HT1080 (cell line): Measurements from ENCODE around the gene SHLD3. TPM values are rescaled to one million over a fixed set of nuclear protein-coding genes. Genes with fewer than 3 reads are reported as not detected.
"Not testable (repeated sequence)": the region's sequence is repeated elsewhere in the genome, so short reads cannot be mapped to it uniquely, and the experiment has no call there.

ENCODE experiments used
- DNase-seq: peaks from one replicate; pipeline ENCODE4 v3.0.0-alpha.2; 2015; ENCODE audit warnings: low read depth
- polyA plus RNA-seq, 2 experiments: library from polyadenylated mRNA; depleted of rRNA; stranded (reverse); fragments of >200 nt; gene quantifications; 2 replicates each; pipeline ENCODE4 v1.2.3, GENCODE V29; 2015
- total RNA-seq: library from RNA; depleted of rRNA; stranded (reverse); fragments of >200 nt; shearing (Covaris generic); gene quantifications from 2 replicates; pipeline ENCODE4 v1.2.3, GENCODE V29; 2014; rRNA removed

SHLD3 gene, protein sequence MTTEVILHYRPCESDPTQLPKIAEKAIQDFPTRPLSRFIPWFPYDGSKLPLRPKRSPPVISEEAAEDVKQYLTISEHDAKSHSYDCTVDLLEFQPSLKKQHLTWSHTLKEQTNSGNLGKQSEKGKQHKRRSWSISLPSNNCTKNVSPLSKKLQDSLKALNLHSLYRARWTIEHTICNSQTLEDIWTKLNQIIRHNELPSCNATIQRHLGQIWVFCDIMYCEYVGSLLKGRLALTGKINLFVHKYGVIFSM
- 4.5 and 4.6 TPM in 2 replicates for total RNA-seq
- polyA plus RNA-seq (2015; cell fraction: cytosol; rRNA removed): 4.0 and 4.4 TPM in 2 replicates
- 3.6 and 6.1 TPM in 2 replicates for polyA plus RNA-seq (2015; cell fraction: nucleus; rRNA removed)

DNA sequence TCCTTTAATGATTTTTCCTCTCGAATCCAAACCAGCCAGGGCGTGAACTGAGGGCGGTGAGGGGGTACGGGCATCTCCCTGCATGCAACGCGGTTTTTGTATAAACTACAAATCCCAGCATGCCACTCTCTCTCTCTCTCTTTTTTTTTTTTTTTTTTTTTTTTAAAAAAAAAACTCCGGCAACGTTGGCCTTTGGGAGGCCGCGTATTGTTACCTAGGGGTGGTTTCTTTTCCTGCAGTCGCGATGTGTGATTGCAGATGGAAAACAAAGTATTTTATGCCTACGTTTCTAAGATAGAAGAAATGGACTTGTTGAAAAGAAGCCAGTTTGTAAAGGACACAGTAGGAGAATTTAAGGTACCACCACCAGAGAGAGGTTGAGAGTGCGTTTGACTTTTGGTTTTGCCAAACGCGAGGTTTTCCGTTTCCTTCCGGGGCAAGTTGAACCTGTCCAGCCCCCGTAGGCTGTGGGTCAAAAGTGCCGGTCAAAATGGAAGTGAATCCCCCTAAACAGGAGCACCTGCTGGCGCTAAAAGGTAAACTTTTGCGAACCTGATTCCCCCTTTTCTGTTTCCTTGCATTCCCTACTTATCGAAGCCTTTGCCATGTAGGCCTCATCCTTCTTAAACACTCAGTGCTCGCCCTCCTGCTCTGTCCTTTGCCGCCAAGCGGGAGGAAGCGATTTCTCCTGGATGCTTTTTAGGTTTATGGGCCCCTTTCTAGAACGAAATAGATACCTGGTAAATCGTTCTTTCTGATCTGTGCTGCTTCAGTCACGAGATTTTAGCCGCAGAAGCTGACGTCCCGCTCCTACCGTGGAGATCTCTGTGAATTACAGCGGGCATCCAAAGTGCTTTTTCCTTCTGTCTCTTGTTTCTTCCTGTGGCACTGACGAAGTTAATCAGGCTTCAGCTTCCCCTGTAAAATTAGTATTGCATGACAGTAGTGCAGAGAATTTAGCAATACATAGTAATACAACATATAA is at the start of gene SHLD3, which contains the start of gene TRAPPC13:
TSS of gene SHLD3 (plus strand) at position 457 of the 985 bp plus-strand sequence. CDS start 4,561 bp downstream, outside the sequence.
TSS of gene TRAPPC13 (plus strand) at position 457 of the 985 bp plus-strand sequence. CDS start at position 491, 34 bp downstream.
- peak; percentile 93 for DNase-seq

DNA sequence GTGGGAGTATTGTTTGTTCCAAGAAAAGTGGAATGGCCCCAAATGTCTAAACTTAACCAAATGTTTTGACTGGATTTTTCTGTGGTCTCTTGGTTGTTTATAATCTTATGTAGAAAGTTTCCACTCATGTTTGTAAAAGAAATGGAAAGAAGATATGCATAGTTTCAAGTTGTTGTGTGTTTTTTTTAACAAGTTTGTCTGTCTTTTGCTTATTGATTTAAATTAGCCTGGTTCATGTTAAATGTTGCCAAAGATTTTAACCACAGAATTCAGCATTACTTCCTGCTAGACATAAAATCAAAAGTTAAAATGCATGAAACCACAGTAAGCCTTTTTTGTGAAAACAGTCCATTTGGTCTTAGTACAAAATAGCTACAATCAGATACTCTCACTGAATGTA is 47.7 kb upstream of the SHLD3 start:
- no peak for DNase-seq

DNA sequence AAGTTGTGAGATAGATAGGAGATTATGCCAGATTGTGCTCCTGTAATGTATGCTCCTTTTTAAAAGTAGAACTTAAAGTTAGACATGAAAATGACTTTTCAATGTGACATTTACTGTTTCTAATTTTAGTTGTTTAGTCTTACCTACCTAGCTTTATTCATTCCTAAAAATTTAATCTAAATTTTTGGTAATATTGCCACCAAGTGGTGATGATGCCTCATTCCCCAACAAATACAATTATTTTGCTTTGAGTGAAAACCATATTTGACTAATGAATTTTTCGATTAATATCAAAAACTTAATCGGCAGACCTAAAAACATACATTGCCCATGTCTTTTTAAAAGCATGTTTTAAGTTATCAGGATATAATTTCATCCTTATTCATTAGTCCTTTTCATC is 36.1 kb upstream of the SHLD3 start:
- no peak for DNase-seq

DNA sequence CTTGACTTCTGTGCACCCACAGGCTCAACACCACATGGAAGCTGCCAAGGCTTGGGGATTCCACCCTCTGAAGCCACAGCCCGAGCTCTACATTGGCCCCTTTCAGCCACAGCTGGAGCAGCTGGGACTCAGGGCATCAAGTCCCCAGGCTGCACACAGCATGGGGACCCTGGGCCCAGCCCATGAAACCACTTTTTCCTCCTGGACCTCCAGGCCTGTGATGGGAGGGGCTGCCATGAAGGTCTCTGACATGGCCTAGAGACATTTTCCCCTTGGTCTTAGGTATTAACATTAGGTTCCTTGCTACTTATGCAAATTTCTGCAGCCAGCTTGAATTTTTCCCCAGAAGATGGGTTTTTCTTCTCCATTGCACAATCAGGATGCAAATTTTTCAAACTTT is 23.1 kb upstream of the SHLD3 start:
- not testable (repeated sequence) for DNase-seq

DNA sequence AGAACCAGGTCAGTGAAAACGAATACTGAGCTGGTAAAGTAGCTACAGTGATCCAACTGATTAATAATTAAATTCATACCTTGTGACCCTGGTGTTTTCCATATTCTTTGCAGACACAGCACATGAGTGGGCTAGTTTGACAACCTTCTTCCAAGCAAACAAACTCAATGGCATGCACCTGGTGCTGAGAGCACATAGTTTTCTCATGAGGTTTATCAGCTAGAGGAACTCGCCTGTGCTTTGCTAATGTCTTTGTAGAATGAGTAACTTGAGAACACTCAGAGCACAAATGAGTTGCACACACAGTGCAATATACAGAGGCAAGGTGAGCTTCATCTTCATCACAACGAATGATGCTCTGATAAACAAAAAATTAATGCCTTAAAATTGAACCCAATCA is 13.3 kb upstream of the SHLD3 start:
- DNase-seq: no peak

DNA sequence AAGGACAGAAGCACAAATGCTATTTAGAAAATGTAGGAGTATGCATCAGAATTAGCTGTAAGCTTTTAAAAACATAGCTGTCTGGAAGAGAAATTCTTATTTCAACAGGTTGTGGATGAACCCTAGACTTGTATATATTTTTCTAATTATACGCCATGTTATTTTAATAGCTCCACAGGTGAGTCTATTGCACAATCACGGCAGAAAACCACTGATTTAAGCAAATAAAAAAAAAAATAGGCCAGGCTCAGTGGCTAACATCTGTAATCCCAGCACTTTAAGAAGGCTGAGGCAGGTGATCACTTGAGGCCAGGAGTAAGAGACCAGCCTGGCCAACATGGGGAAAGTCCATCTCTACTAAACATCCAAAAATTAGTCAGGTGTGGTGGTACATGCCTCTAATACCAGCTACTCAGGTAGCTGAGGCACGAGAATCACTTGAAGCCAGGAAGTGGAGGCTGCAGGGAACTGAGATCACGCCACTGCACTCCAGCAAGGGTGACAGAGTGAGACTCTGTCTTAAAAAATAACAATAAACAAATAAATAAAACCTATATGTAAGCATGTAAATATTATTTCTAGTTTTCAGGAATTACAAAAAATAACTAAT is 12.4 kb upstream of the SHLD3 start:
- no peak for DNase-seq

DNA sequence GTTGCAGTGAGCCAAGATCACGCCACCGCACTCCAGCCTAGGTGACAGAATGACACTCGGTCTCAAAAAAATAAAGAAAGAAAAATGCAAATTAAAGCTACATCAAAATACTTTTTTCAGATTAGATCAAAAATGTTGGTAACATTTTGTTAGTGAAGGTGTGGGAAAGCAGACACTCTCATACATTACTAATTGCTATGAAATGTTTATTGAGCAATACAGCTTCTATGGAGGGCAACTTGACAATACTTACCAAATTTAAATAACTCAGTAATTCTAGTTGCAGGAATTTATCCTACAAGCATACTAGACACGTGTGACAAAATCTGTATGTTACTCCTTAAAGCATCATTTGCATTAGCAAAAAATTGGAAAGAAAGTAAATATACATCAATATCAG is 4.8 kb upstream of the SHLD3 start:
- no peak for DNase-seq

DNA sequence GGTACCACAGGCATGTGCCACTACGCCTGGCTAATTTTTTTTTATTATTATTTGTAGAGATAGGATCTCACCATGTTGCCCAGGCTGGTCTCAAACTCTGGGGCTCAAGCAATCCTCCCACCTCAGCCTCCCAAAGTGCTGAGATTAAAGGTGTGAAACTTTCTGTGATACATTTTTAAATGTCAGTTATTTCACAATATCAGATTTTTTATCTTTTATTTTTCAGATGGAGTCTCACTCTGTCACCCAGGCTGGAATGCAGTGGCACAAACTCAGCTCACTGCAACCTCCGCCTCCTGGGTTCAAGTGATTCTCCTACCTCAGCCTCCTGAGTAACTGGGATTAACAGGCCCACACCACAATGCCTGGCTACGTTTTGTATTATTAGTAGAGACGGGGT is 2.9 kb upstream of the SHLD3 start:
- DNase-seq: not testable (repeated sequence)

DNA sequence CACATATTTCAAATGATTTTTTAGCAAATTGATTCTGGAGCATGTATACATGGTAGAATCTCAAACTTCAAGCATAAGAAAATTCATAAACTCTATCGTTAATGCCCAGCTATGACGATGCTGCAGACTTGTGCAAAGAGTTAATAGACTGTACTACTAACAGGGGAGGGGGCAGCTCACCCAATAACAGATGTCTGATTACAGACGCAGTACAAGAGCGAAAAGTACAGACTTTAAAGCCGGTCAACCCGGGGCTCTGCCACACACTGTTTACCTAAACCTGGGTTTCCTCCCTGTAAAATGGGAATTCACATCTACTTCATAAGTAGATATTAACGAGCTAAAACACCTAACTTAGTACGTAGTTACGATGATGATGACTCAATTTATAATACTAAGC is 1.3 kb upstream of the SHLD3 start:
- DNase-seq: no peak

DNA sequence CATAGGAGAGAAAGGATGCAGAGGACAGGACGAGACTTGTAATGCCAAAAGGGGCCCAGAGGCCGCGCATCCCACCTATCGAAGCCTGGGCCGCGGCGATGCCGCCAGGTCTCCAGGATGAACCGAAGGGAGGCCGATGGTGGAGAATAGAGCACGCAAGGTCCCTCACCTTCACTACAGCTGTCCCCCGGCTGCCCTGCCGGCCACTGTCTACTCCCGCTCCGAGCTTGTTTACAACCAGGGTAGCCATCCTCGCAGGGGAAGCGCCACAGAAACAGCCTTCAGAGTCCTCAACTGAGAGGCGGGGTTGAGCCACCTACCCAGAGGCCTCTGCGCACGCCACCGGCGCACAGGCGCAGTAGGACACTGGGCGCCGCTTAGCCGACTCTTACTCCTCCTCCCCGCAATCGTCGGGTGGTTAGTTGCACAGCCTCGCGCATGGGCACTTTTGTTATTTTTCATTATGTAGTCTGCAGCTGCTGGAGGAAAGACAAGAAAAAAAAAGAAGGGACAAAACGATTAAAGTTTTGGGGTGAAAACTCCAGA is 729 bp upstream of the SHLD3 start, which contains the start of gene TRIM23:
TSS of gene TRIM23 (minus strand) at position 309 of the 546 bp plus-strand sequence. CDS start at position 250, 59 bp downstream.
- peak; percentile 91 for DNase-seq

DNA sequence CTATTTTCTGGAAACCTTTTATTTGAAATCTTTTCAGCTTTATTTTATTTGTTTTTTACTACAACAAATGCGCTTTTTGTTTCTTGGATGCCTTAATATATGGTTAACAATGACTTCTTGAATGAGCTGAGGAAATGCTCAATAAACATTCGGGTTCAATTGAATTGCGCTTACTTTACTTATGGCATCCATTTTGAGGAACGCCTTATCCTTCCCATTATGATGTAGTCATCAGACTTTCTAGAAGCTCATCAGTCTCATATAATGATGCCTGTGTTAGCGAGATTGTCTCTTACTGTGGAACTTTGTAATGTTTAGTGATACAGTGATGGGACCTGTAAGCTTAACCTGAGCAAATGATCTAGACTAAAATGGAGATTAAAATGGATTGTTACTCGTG is 916 bp downstream of the SHLD3 start:
- no peak for DNase-seq

DNA sequence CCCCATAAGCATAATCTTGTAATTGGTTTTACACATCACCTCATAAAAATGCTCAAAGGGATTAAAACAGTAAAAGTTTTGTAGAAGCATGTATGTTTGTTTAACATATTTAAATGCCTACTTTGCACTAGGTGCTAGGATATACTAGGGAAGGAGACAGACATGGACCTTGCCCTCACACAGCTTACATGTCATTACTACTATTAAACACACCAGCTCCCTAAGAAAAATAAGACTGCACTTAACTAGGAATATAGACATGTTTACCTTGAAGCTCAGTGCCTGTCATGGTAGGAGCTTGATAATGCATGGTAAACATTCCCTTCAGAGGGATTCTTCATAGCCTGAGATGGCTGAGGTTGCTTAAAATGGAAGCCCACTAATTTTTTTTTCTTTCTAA is 6.2 kb downstream of the SHLD3 start:
- no peak for DNase-seq

DNA sequence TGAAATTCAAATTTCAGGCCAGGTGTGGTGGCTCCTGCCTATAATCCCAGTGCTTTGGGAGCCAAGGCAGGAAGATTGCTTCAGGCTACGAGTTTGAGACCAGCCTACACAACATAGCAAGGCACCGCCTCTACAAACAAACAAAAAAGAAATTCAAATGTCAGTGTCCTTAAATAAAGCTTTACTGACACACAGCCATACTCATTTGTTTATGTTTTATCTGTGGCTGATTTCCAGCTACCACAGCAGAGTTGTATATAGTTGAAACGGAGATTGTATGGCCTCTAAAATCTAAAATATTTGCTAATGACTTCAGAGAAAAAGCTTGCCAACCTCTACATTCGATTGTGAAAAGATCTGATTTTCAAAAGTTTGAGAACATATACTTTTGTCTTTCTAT is 15.4 kb downstream of the SHLD3 start:
- no peak for DNase-seq

DNA sequence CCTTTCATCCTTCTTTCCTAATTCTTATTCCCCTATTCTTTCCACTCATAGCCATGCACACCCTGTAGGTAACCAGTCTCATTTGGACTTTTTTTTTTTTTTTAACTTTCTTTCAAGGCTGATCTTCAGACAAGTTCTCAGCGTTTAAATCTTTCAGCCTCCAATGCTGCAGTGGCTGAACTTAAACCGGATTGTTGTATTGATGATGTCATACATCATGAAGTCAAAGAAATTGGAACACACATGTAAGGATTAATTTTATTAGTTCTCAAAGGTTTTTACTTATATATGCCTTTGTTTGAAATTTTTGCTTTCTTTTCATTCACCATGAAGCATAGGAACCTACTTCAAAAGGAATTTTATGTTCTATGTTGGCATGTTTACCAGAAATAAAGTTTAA is 22.1 kb downstream of the SHLD3 start:
- DNase-seq: no peak

DNA sequence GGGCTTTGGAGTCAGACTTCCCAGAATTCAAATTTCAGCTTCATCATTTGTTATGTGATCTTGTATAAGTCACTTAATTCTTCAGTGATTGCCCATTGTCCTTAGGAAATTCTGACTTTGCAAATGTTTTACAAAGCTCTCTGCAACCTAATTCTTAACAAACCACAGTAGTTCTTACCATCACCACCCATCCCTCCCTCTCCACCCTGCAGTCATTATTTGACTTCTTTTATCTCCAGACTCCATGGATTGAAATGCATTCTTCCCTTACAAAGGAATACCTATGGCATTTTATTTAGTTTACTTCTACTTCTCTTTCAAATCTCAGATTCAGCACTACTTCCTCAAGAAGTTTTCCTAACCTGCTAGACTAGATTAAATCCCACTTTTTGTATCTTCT is 23.1 kb downstream of the SHLD3 start:
- DNase-seq: no peak

DNA sequence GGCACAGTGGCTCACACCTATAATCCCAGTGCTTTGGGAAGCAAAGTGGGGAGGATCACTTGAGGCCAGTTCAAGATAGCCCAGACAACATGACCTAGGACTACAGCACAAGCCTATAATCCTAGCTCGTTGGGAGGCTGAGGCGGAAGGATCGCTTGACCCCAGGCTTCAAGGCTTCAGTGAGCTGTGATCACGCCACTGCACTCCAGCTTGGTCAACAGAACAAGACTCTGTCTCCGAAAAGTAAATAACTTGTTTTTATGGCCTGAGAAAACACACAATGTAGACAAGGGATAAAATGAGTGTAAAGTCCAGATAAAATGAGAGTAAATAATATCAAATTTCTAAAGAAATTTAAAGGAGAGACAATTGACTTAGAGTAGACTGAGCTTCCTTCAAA is 26.3 kb downstream of the SHLD3 start:
- DNase-seq: no peak

DNA sequence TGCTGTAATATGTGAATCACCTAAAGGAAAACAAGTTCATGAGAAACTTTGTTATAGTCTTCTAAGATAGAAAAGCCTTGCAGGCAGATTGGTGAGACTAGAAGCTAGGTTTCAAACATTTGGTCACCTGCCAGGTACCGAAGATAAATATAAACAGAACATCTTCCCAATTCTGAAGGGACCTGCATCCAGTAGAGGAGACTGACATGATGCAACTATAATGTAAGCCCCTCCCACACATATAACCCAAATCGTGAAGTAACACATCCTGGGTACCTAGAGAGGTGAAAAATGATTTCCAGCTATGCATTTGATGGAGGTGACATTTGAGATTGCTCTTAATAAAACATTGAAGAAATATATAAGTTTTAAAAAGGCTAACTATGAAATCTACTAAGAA is 29.9 kb downstream of the SHLD3 start:
- no peak for DNase-seq

DNA sequence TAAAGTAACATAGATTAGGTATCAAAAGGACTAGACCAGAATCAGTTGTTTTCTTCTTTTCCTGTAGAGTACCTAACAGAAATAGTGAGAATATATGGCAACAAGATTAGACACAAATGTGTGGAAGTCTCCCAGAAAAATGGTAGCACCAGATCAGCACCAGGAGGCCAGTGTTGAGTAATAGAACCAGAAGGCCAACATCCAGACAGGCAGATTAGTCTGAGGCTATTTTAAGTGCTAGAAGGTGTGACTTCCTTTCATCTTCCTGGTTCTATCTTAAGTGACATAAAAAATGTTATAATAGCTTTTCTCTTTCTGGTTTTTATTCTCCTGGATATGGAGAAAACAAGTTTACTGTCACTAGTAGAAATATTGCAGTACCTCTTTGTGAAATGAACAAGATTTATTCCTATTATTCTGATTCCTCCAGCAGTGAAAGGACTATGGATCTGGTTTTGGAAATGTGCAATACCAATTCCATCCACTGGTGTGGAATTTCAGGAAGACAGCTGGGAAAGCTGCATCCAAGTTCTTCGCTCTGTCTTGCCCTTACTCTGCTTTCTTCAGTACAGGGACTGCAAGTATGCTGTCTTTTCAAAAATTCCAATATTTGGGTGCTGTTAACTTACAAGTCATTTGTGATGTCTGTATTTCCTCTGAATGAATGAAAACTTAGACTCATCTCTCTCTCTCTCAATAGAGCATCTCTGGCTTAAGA is 39.1 kb downstream of the SHLD3 start:
- DNase-seq: peak; percentile 10

DNA sequence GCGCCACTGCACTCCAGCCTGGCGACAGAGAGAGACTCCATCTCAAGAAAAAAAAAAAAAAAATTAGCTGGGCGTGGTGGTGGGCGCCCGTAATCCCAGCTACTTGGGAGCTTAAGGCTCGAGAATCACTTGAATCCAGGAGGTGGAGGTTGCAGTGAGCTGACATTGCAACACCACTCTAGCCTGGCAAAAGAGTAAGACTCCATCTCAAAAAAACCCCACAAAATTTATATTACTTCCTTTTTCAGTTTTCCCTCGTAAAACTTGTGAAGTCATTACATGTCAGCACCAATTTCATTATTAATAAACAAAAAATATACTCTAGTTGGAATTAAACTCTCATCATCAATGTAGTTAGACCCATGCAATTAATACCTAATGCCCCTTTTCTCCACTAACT is 43.9 kb downstream of the SHLD3 start:
- no peak for DNase-seq

DNA sequence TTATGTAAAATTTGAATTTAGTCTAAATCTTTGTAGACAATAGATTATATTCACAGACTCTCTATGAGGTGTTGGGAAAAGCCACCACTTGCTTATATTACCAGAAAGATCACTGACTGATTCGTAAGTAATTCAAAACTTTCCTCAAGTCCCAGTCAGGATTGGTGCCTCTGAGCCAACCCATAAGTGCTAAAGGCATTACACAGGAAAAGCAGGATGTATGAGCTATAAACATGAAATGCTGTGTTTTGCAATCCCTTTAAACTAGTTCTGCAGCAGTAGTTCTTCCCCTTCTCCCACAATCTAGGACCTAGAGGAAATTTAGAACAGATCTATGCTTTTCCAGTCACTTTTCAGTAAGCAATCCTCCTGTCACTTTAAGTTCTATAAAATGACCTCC is 48.0 kb downstream of the SHLD3 start:
- DNase-seq: peak; percentile 42

DNA sequence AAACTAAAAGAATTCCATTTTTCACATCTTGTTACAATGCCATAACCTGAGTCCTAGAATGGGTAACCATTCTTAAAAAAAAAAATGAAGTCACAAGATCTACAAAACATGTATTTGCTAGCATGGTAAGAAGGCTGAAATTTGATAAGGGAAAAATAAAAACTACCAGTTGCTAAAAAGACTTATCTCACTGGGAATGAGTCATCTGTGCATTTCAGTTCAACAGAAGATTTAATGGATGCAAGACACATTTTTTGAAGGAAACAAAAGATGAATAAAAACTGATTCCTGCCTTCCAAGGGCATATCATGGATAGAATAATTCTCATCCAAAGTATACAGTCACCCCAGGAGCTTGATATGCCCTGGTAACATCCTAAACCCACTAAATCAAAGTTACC is 49.9 kb downstream of the SHLD3 start:
- no peak for DNase-seq
